Thoracic aorta (tissue), 2 donors: ENCODE measurements around the gene ZDHHC14. TPM values are rescaled to one million over a fixed set of nuclear protein-coding genes. Genes with fewer than 3 reads are reported as not detected.

ENCODE experiments used
- ATAC-seq: fragments of 150-250 bp; one replicate; pipeline ENCODE4 v1.8.0; 2017; ENCODE audit warnings: low read depth; ENCODE audit not compliant: insufficient number of reproducible peaks, low FRiP score
- DNase-seq: peaks from one replicate; pipeline ENCODE4 v3.0.0-alpha.2; 2020; ENCODE audit warnings: low spot score
- H3K27ac ChIP-seq, 2 donors: fragments of 200-600 bp; sonication (generic); 1 replicate in 1 of 2; 2 replicates in 1 of 2; pipeline ENCODE4 v1.5.1; 2016; ENCODE audit warnings: mild to moderate bottlenecking in 2 of 2, moderate library complexity in 2 of 2
- H3K27me3 ChIP-seq: fragments of 200-600 bp; sonication (generic); replicated peaks from 2 replicates; pipeline ENCODE4 v1.6.0; 2016; ENCODE audit warnings: mild to moderate bottlenecking; ENCODE audit not compliant: insufficient read depth
- H3K36me3 ChIP-seq: fragments of 200-600 bp; sonication (generic); one replicate; pipeline ENCODE4 v1.5.1; 2016
- H3K4me1 ChIP-seq, 2 donors: fragments of 200-600 bp; sonication (generic); 1 replicate in 1 of 2; 2 replicates in 1 of 2; pipeline versions ENCODE4 v1.5.1 to v1.6.0; 2016; ENCODE audit warnings: low read depth in 2 of 2, mild to moderate bottlenecking in 1 of 2; ENCODE audit not compliant: control insufficient read depth in 1 of 2
- H3K4me3 ChIP-seq: fragments of 200-600 bp; sonication (generic); 2 replicates; pipeline ENCODE4 v1.5.1; 2016; ENCODE audit warnings: mild to moderate bottlenecking
- H3K9me3 ChIP-seq: fragments of 200-600 bp; sonication (generic); 2 replicates; pipeline ENCODE4 v1.5.1; 2016
- total RNA-seq, 2 donors: library from RNA; depleted of rRNA; stranded (reverse); fragments of >200 nt; gene quantifications; one replicate each; pipeline versions ENCODE4 v1.1.0 to v1.2.3, GENCODE V29; 2016
- TF ChIP-seq, protein P1 (sequence below): fragments of 200-600 bp; sonication (generic); IDR thresholded peaks from one replicate; pipeline ENCODE4 v1.5.1; 2019; ENCODE audit warnings: antibody characterized with exemption

ZDHHC14 gene
- total RNA-seq, 2 donors from 2014 or later = 20.0 to 31.1 TPM

DNA sequence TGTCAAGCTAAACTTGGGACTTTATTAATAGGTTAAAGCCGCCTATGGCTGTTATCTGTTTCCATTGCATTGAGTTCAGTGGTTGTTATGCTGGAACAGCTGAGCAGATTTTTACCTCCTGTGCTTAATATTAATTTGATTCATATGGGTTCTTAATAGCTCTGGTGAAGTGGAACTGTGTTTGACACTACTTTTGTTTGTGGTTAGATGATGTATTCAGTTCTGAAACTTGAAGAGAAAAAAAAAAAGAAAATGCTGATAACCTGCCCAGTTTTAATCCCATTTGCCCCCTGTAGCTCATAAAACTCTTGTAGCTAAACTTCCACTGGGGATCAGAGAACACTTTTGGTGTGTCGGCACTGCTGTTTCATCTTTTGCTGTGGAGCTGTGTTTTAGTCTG, 117.8 kb downstream of the ZDHHC14 start:
- no peak for ATAC-seq
- no peak for DNase-seq
- TF ChIP-seq, protein P1, sequence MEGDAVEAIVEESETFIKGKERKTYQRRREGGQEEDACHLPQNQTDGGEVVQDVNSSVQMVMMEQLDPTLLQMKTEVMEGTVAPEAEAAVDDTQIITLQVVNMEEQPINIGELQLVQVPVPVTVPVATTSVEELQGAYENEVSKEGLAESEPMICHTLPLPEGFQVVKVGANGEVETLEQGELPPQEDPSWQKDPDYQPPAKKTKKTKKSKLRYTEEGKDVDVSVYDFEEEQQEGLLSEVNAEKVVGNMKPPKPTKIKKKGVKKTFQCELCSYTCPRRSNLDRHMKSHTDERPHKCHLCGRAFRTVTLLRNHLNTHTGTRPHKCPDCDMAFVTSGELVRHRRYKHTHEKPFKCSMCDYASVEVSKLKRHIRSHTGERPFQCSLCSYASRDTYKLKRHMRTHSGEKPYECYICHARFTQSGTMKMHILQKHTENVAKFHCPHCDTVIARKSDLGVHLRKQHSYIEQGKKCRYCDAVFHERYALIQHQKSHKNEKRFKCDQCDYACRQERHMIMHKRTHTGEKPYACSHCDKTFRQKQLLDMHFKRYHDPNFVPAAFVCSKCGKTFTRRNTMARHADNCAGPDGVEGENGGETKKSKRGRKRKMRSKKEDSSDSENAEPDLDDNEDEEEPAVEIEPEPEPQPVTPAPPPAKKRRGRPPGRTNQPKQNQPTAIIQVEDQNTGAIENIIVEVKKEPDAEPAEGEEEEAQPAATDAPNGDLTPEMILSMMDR = no peak

DNA sequence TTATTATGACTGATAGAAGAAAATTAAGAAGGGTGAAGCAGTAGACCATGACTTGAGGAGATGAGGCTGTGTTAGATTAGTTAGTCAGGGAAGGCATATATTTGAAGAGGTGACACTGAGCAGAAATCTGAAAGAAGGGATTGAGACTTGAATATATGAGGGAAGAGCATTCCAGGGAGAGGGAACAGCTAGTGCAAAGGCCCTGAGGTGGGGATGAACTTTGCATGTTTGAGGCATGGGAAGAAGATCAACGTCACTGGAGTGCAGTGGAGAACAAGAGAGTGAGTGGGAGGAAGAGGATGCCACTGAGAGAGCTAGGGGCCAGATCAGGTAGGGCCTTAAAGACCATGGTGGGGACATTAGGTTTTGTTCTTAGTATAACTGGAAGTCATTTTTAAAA, 119.0 kb downstream of the ZDHHC14 start:
- TF ChIP-seq, protein P1 = no peak
- DNase-seq = no peak

More for the DNA sequence above, 117.8 kb downstream of the ZDHHC14 start:
- H3K9me3 ChIP-seq = no peaks in the 10 kb centered on the region
- H3K27me3 ChIP-seq = no peaks in the 10 kb centered on the region
- H3K4me3 ChIP-seq = no peak overlapping the region
- no peaks in the 10 kb centered on the region for H3K4me1 ChIP-seq
- no peaks in the 10 kb centered on the region for H3K36me3 ChIP-seq
- H3K27ac ChIP-seq = no peak overlapping the region

DNA sequence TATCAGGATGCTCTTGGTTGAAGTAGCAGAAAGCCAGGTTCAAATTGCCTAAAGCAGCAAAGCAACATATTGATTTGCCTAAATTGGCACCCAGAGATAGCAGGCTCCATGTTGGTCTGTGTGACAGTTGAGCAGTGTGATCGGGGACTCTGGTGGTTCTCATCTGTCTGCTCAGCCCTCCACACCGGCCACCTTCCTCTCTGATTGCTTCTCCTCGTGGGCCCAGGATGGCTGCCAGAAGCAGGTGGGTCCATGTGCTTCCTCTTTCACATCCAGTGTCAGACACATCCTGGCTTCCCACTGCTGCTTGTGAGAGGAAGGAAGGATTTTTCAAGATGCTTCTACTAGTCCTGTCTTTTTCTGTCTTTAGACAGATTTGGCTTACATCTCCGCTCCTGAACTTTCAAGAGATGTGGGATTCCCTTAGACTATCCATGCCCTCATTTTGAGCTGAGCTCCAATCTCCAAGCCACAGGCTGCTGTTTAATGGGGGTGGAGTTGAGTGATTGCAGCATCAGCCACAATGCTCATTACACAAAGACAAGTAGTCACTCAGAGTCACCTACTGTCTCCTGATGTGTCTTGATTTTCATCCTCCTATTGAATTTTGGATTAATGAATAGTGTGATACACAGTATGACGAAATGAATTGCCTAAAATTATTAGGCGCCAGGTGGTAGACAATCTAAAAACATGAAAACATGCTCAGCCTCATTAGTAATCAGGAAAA, 122.2 kb downstream of the ZDHHC14 start:
- Histone ChIP-seq H3K9me3 (peaks cover 14% of the 10 kb centered on the region), H3K27me3 (no peaks in the 10 kb centered on the region), H3K4me3 (no peak overlapping the region), H3K36me3 (no peaks in the 10 kb centered on the region), H3K27ac (no peak overlapping the region), H3K4me1 (no peaks in the 10 kb centered on the region)
- TF ChIP-seq, protein P1 = no peak
- DNase-seq = no peak
- no peak for ATAC-seq

More for the DNA sequence above, 119.0 kb downstream of the ZDHHC14 start:
- H3K9me3 ChIP-seq = no peaks in the 10 kb centered on the region
- H3K27ac ChIP-seq = no peak overlapping the region
- no peaks in the 10 kb centered on the region for H3K27me3 ChIP-seq
- H3K36me3 ChIP-seq = no peaks in the 10 kb centered on the region
- no peak for ATAC-seq
- H3K4me1 ChIP-seq = no peaks in the 10 kb centered on the region
- no peak overlapping the region for H3K4me3 ChIP-seq

DNA sequence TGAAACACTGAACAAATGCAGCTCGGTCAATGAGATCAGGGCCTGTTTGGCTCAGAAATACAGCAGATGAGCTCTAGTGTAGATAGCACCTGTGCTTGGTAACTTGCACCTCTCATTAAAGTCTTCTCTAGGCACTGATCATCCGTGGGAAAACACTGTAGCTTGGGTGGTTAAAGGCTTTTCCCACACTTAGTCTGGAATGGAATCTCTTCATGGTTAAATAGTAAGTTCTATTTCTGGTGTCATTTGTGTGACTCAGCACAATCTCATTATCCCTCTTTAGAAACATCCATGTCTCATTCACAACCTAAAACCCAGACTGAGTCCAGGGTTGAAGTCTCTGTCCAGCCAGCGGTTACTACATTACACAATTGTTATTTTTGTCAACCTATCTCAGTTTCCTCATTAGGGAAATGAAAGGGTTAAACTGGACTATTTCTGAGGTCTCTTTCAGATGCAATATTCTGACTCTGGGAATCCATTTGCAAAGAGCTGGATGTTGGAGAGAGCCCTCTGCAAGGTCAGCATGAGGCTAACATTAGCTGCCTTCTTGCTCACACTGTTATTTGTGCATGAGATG, 125.0 kb downstream of the ZDHHC14 start:
- ATAC-seq (no peak), DNase-seq (no peak)
- peaks cover 14% of the 10 kb centered on the region for H3K9me3 ChIP-seq
- no peaks in the 10 kb centered on the region for H3K36me3 ChIP-seq
- no peak overlapping the region for H3K4me3 ChIP-seq
- H3K27ac ChIP-seq = no peak overlapping the region
- TF ChIP-seq, protein P1 = no peak
- H3K27me3 ChIP-seq = no peaks in the 10 kb centered on the region
- no peaks in the 10 kb centered on the region for H3K4me1 ChIP-seq

DNA sequence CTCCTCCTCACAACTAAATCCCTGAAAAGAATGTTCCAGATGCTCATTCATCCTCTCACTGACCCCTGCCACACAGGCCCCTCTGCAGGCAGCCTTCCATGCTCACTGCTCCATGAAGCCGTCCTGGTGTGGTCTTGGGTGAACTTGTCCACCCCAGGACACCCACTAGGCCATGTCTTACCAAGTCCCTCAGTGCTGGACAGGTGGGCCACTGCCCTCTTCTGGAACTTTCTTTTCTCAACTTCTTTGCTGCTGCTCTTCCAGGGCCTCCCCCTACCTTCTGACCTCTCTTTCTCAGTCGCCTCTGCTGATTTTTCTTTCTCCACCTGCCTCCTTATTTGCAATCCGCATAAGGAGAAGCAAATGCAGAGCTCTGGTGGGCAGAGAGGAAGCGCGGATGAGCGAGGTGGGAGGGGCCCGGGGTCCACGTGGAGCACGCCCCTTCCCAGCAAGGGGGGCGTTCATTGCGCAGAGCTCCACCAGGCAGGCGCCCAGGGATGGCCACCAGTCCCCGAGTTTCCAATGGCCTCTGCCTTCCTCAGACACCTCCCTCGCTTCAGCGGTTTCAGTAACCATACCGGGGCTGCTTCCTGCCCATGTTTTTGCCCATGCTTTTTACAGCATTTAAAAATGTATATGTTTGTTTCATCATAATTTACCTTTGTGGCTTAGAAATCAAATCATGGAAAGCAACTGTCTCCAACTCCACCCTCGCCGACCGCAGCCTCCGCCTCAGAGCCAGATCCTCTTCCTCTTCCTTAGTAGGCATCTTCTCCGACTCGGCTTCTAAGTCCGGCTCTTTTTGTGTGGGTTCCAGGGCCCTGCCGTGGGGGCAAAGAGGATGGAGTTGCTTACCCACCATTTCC, 129.6 kb downstream of the ZDHHC14 start:
- H3K27me3 ChIP-seq = no peaks in the 10 kb centered on the region
- peaks cover 9% of the 10 kb centered on the region for H3K9me3 ChIP-seq
- TF ChIP-seq, protein P1 = no peak
- ATAC-seq = no peak
- H3K36me3 ChIP-seq = no peaks in the 10 kb centered on the region
- no peaks in the 10 kb centered on the region for H3K4me1 ChIP-seq
- no peak overlapping the region for H3K27ac ChIP-seq
- DNase-seq = no peak
- peak overlapping the region; percentile 37 for H3K4me3 ChIP-seq
